ENCODE data around the gene MAPRE2. TPM values are rescaled to one million over a fixed set of nuclear protein-coding genes. Genes with fewer than 3 reads are reported as not detected.

The MAPRE2 gene
- total RNA-seq, 1 experiment from 2014 or later: 29.4 TPM

DNA sequence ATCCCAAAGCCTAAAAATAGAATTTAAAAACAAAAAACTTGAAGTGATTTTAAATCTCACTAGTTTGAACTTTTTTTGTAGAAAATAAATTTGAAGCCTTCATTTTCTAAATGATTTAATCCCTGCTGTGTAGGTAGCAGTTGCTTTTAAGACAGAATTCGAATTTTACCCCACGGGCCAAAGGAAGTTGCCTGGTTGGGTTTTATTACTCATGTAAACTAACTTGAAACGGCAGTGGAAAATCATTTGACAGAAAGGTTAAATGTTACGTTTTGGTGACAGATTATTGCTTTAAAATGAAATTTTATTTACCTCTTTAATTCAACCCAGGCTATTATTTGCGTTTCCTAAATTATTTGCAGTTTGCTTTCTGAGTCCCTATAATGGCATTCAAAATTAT, 2.0 kb downstream of the MAPRE2 start:
- no peak overlapping the region for H3K14ac ChIP-seq (ENCODE audit: insufficient read depth, low read length)
- H2AK5ac ChIP-seq (ENCODE audit: insufficient read length, low read length): no peak overlapping the region
- H3K23me2 ChIP-seq (ENCODE audit: insufficient read length, low read depth, low read length, poor library complexity, severe bottlenecking): peaks cover 11% of the 10 kb centered on the region
- H3K27ac ChIP-seq (ENCODE audit: insufficient read length, low read depth, low read length): no peak overlapping the region
- no peaks in the 10 kb centered on the region for H3K9me3 Mint-ChIP-seq
- H3K27ac Mint-ChIP-seq: no peak overlapping the region
- H2BK15ac ChIP-seq (ENCODE audit: low read depth, low read length): no peak overlapping the region
- H2AFZ ChIP-seq (ENCODE audit: low read length): no peak overlapping the region
- no peak for DNase-seq
- H3K4me1 ChIP-seq (ENCODE audit: insufficient read depth, low read length): no peaks in the 10 kb centered on the region
- peaks cover 4 to 5% (median 5%) of the 10 kb centered on the region in 3 experiments for H3K36me3 Mint-ChIP-seq (ENCODE audit: insufficient read depth in 1 of 3, low read depth in 3 of 3)
- H2BK5ac ChIP-seq (ENCODE audit: insufficient read length, low read length): no peak overlapping the region
- H3K18ac ChIP-seq (ENCODE audit: insufficient read length, low read depth, low read length): no peak overlapping the region
- H3K9ac ChIP-seq (ENCODE audit: extremely low read depth, insufficient read length, low read length): no peak overlapping the region
- H2BK20ac ChIP-seq (ENCODE audit: low read depth, low read length, poor library complexity, severe bottlenecking): no peak overlapping the region
- no peak overlapping the region for H4K5ac ChIP-seq (ENCODE audit: insufficient read length, low read depth, low read length)
- H3K79me2 ChIP-seq (ENCODE audit: insufficient read depth, low read length): peaks cover 5% of the 10 kb centered on the region; the same call in 1 of the 2 replicates
- no peak overlapping the region for H2BK12ac ChIP-seq (ENCODE audit: insufficient read length, low read depth, low read length)
- no peaks in the 10 kb centered on the region for H3K27me3 ChIP-seq (ENCODE audit: insufficient read depth, low read length)
- H3K4me3 Mint-ChIP-seq: peak overlapping the region in 1 of 2 experiments; percentile 98; a peak in 3 of 5 replicates
- TF ChIP-seq, protein P1, sequence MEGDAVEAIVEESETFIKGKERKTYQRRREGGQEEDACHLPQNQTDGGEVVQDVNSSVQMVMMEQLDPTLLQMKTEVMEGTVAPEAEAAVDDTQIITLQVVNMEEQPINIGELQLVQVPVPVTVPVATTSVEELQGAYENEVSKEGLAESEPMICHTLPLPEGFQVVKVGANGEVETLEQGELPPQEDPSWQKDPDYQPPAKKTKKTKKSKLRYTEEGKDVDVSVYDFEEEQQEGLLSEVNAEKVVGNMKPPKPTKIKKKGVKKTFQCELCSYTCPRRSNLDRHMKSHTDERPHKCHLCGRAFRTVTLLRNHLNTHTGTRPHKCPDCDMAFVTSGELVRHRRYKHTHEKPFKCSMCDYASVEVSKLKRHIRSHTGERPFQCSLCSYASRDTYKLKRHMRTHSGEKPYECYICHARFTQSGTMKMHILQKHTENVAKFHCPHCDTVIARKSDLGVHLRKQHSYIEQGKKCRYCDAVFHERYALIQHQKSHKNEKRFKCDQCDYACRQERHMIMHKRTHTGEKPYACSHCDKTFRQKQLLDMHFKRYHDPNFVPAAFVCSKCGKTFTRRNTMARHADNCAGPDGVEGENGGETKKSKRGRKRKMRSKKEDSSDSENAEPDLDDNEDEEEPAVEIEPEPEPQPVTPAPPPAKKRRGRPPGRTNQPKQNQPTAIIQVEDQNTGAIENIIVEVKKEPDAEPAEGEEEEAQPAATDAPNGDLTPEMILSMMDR (conservative IDR thresholded peaks at IDR 0.05): no peak
- H3K9me3 ChIP-seq (ENCODE audit: control insufficient read depth, low read depth, low read length): no peaks in the 10 kb centered on the region
- no peak overlapping the region for H3K4ac ChIP-seq (ENCODE audit: low read depth, low read length)
- no peaks in the 10 kb centered on the region for H3K79me1 ChIP-seq (ENCODE audit: insufficient read depth, low read depth, low read length, poor library complexity, severe bottlenecking)
- peaks cover 46 to 54% of the 10 kb centered on the region in 2 experiments for H3K4me1 Mint-ChIP-seq
- H4K91ac ChIP-seq (ENCODE audit: insufficient read length, low read depth, low read length): no peak overlapping the region
- no peak overlapping the region for H4K8ac ChIP-seq (replicated peaks; ENCODE audit: insufficient read length, low read depth, low read length)
- H4K20me1 ChIP-seq (ENCODE audit: control insufficient read depth, insufficient read depth, insufficient read length): peaks cover 3% of the 10 kb centered on the region
- no CpG with 5 or more reads among the region's 5 CpGs for WGBS (ENCODE audit: extremely low coverage, insufficient read length, low lambda C conversion rate)
- H3T11ph ChIP-seq (ENCODE audit: low read length): no peak overlapping the region
- no peak overlapping the region for H2BK120ac ChIP-seq (ENCODE audit: low read depth, low read length, poor library complexity, severe bottlenecking)
- no peak overlapping the region for H3K56ac ChIP-seq (ENCODE audit: insufficient read length, low read depth, low read length)
- H3K4me2 ChIP-seq (ENCODE audit: insufficient read depth, insufficient read length, low read length): no peak overlapping the region
- no peaks in the 10 kb centered on the region; the same call in 1 of the 2 replicates for H3K27me3 Mint-ChIP-seq (ENCODE audit: low read depth)
- H3K23ac ChIP-seq (ENCODE audit: insufficient read length, low read depth, low read length): no peak overlapping the region

All from H9 (cell line).